Astrocyte of the hippocampus (primary cell): ENCODE measurements around the gene DPYD.

Source experiments
- DNase-seq: peaks from one replicate; pipeline ENCODE4 v3.0.0; 2011; ENCODE audit warnings: low read depth, low spot score

The DPYD gene

GRCh38 chr1:97094247-97094972 lies 826.4 kb downstream of the DPYD start:
- peak; percentile 40 for DNase-seq

- DNase-seq: peak; percentile 7
Observed at GRCh38 chr1:97093741-97094140, 827.1 kb downstream of the DPYD start.

GRCh38 chr1:97092824-97093223 lies 828.0 kb downstream of the DPYD start:
- DNase-seq: no peak

GRCh38 chr1:97091679-97092078 lies 829.2 kb downstream of the DPYD start:
- DNase-seq: no peak

GRCh38 chr1:97091263-97091662 lies 829.6 kb downstream of the DPYD start:
- no peak for DNase-seq

GRCh38 chr1:97090725-97091124 lies 830.1 kb downstream of the DPYD start:
- DNase-seq: no peak

- DNase-seq: no peak
Observed at GRCh38 chr1:97089173-97089572, 831.7 kb downstream of the DPYD start.

- no peak for DNase-seq
Observed at GRCh38 chr1:97088391-97088790, 832.4 kb downstream of the DPYD start.

GRCh38 chr1:97084546-97084945 lies 836.3 kb downstream of the DPYD start:
- DNase-seq: no peak

GRCh38 chr1:97082160-97082848 lies 838.5 kb downstream of the DPYD start:
- no peak for DNase-seq

- no peak for DNase-seq
Observed at GRCh38 chr1:97078872-97079271, 842.0 kb downstream of the DPYD start.

- no peak for DNase-seq
Observed at GRCh38 chr1:97077221-97077620, 843.6 kb downstream of the DPYD start.

- peak; percentile 53 for DNase-seq
Observed at GRCh38 chr1:97074771-97075170, 846.1 kb downstream of the DPYD start.

- no peak for DNase-seq
Observed at GRCh38 chr1:97073936-97074335, 846.9 kb downstream of the DPYD start.

- DNase-seq: no peak
Observed at GRCh38 chr1:97073169-97073568, 847.7 kb downstream of the DPYD start.

- DNase-seq: no peak
Observed at GRCh38 chr1:97071173-97071572, 849.7 kb downstream of the DPYD start.

- no peak for DNase-seq
Observed at GRCh38 chr1:97070376-97070775, 850.5 kb downstream of the DPYD start.

- no peak for DNase-seq
Observed at GRCh38 chr1:97069312-97069711, 851.5 kb downstream of the DPYD start.

- DNase-seq: no peak
Observed at GRCh38 chr1:97066860-97067259, 854.0 kb downstream of the DPYD start.

GRCh38 chr1:97063532-97063931 lies 857.3 kb downstream of the DPYD start:
- no peak for DNase-seq

- no peak for DNase-seq
Observed at GRCh38 chr1:97061604-97062003, 859.2 kb downstream of the DPYD start.

GRCh38 chr1:97056386-97056785 lies 864.4 kb downstream of the DPYD start:
- DNase-seq: no peak

GRCh38 chr1:97053268-97053667 lies 867.6 kb downstream of the DPYD start:
- DNase-seq: no peak
